HepG2 (cell line): Measurements from ENCODE around the gene SPG7. TPM values are rescaled to one million over a fixed set of nuclear protein-coding genes. Genes with fewer than 3 reads are reported as not detected.

ENCODE experiments used
- AKAP8 ChIP-seq: sonication (generic); formaldehyde crosslinking; IDR thresholded peaks from 2 replicates; pipeline ENCODE4 v1.5.1; 2020; ENCODE audit warnings: mild to moderate bottlenecking, missing genetic modification reagents
- ARNT ChIP-seq: fragments of 450-650 bp; IDR thresholded peaks from 2 replicates; pipeline ENCODE4 v1.6.1; 2017
- ATF7 ChIP-seq, 2 experiments: fragments of 450-650 bp in 1 of 2; sonication (generic) in 1 of 2; formaldehyde crosslinking in 1 of 2; IDR thresholded peaks; 2 replicates each; pipeline versions ENCODE4 v1.4.0 to v1.6.1; 2016 to 2020; ENCODE audit warnings: antibody characterized with exemption in 1 of 2, mild to moderate bottlenecking in 1 of 2, missing genetic modification reagents in 1 of 2
- BRF2 ChIP-seq: sonication (generic); formaldehyde crosslinking; IDR thresholded peaks from 2 replicates; pipeline ENCODE4 v1.8.1; 2022; ENCODE audit warnings: mild to moderate bottlenecking, missing genetic modification reagents
- CCDC6 ChIP-seq: sonication (generic); formaldehyde crosslinking; IDR thresholded peaks from 2 replicates; pipeline ENCODE4 v1.8.1; 2022; ENCODE audit warnings: mild to moderate bottlenecking, missing genetic modification reagents, moderate library complexity
- CHCHD3 ChIP-seq: sonication (generic); formaldehyde crosslinking; IDR thresholded peaks from 2 replicates; pipeline ENCODE4 v1.8.0; 2022; ENCODE audit warnings: mild to moderate bottlenecking, missing genetic modification reagents, moderate library complexity
- ETV5 ChIP-seq: IDR thresholded peaks from 2 replicates; pipeline ENCODE4 v1.6.1; 2018; ENCODE audit warnings: missing biosample characterization, missing genetic modification reagents, inconsistent platforms, borderline replicate concordance
- HCFC1 ChIP-seq: fragments of 150-350 bp; IDR thresholded peaks from 2 replicates; pipeline ENCODE4 v1.6.1; 2014; ENCODE audit warnings: low read depth, low read length
- HNRNPL ChIP-seq: fragments of 200-400 bp; formaldehyde crosslinking; IDR thresholded peaks from 2 replicates; pipeline ENCODE4 v1.6.1; 2017; ENCODE audit warnings: mild to moderate bottlenecking, low read depth, low read length
- KLF13 ChIP-seq: sonication (generic); formaldehyde crosslinking; IDR thresholded peaks from 2 replicates; pipeline ENCODE4 v1.4.0; 2020; ENCODE audit warnings: mild to moderate bottlenecking, missing genetic modification reagents
- MBD4 ChIP-seq: IDR thresholded peaks from 2 replicates; pipeline ENCODE4 v1.6.1; 2012; ENCODE audit warnings: low read length, inconsistent platforms, borderline replicate concordance
- MIXL1 ChIP-seq: IDR thresholded peaks from 2 replicates; pipeline ENCODE4 v1.6.1; 2016
- NFKBIZ ChIP-seq: IDR thresholded peaks from 2 replicates; pipeline ENCODE4 v1.6.1; 2018; ENCODE audit warnings: missing genetic modification reagents, missing compliant biosample characterization
- RBM22 ChIP-seq: fragments of 200-400 bp; formaldehyde crosslinking; optimal IDR thresholded peaks from 2 replicates; pipeline ENCODE3; 2017; ENCODE audit warnings: mild to moderate bottlenecking, low read length, moderate library complexity
- SIX1 ChIP-seq: sonication (generic); formaldehyde crosslinking; IDR thresholded peaks from 2 replicates; pipeline ENCODE4 v1.4.0; 2020; ENCODE audit warnings: missing genetic modification reagents, borderline replicate concordance
- SMAD1 ChIP-seq: sonication (generic); formaldehyde crosslinking; IDR thresholded peaks from 2 replicates; pipeline ENCODE4 v1.4.0; 2020; ENCODE audit warnings: missing genetic modification reagents, low read depth, mild to moderate bottlenecking, borderline replicate concordance
- SNAPC2 ChIP-seq: sonication (generic); formaldehyde crosslinking; IDR thresholded peaks from 2 replicates; pipeline ENCODE4 v1.8.1; 2022; ENCODE audit warnings: mild to moderate bottlenecking, missing genetic modification reagents
- ZFP82 ChIP-seq: sonication (generic); formaldehyde crosslinking; IDR thresholded peaks from 2 replicates; pipeline ENCODE4 v1.5.1; 2020; ENCODE audit warnings: mild to moderate bottlenecking, missing genetic modification reagents, borderline replicate concordance
- ZNF235 ChIP-seq: sonication (generic); formaldehyde crosslinking; IDR thresholded peaks from 2 replicates; pipeline ENCODE4 v1.8.1; 2023; ENCODE audit warnings: mild to moderate bottlenecking, missing genetic modification reagents, borderline replicate concordance
- ZNF574 ChIP-seq: sonication (generic); formaldehyde crosslinking; IDR thresholded peaks from 2 replicates; pipeline ENCODE4 v1.4.0; 2020; ENCODE audit warnings: missing genetic modification reagents
- ZNF672 ChIP-seq: sonication (generic); formaldehyde crosslinking; IDR thresholded peaks from 2 replicates; pipeline ENCODE4 v1.8.1; 2022; ENCODE audit warnings: missing genetic modification reagents
- ZNF713 ChIP-seq: sonication (generic); formaldehyde crosslinking; IDR thresholded peaks from 2 replicates; pipeline ENCODE4 v1.4.0; 2020; ENCODE audit warnings: mild to moderate bottlenecking, missing genetic modification reagents
- ZNF781 ChIP-seq: sonication (generic); formaldehyde crosslinking; IDR thresholded peaks from 2 replicates; pipeline ENCODE4 v1.5.1; 2020; ENCODE audit warnings: borderline replicate concordance, mild to moderate bottlenecking, missing genetic modification reagents; ENCODE audit errors: not compliant biosample characterization
- polyA plus RNA-seq, 8 experiments: library from polyadenylated mRNA; depleted of rRNA in 3 of 8; stranded (reverse) in 7 of 8; unstranded in 1 of 8; fragments of >200 nt; fragmentation: Illumina TruSeq in 4 of 8; extraction: Trizol in 4 of 8; gene quantifications; 2 replicates each; pipeline versions ENCODE4 v1.2.1 to v1.2.3, GENCODE V29; 2011 to 2016; ENCODE audit warnings: low read depth in 4 of 8, missing spikeins in 1 of 8, mixed read lengths in 1 of 8; ENCODE audit not compliant: insufficient read depth in 1 of 8
- total RNA-seq, 5 experiments: library from RNA; depleted of rRNA; stranded (reverse); fragments of >200 nt; fragmentation: Illumina TruSeq; extraction: Trizol; gene quantifications; 2 replicates each; pipeline ENCODE4 v1.2.3, GENCODE V29; 2016; ENCODE audit warnings: low read depth in 1 of 5
- TF ChIP-seq, protein P1 (sequence below): sonication (generic); formaldehyde crosslinking; IDR thresholded peaks from 2 replicates; pipeline ENCODE4 v1.5.1; 2020; ENCODE audit warnings: missing genetic modification reagents, mild to moderate bottlenecking, borderline replicate concordance

The SPG7 gene
- total and polyA plus RNA-seq, 2 of the 13 experiments (the other 11 are each of a cell fraction or from before 2014, with no cell fraction given) = 66.0 to 136 TPM

- TF ChIP-seq ZNF672 (no peak), HCFC1 (peak; percentile 47; the same call in 1 of the 2 replicates), KLF13 (CRISPR knock-in tag) (peak; percentile 85; the same call in 1 of the 2 replicates), ETV5 (peak; percentile 78), MBD4 (no peak), ZNF781 (CRISPR knock-in tag) (peak; percentile 84), ZNF574 (CRISPR knock-in tag) (peak; percentile 91), SIX1 (CRISPR knock-in tag) (peak; percentile 30), ZFP82 (CRISPR knock-in tag) (peak; percentile 94), SNAPC2 (no peak; the same call in 1 of the 2 replicates), CHCHD3 (CRISPR knock-in tag) (no peak; the same call in 1 of the 2 replicates), MIXL1 (CRISPR knock-in tag) (peak; percentile 91), AKAP8 (CRISPR knock-in tag) (peak; percentile 41; the same call in 1 of the 2 replicates), CCDC6 (CRISPR knock-in tag) (peak; percentile 98), ARNT (no peak), BRF2 (CRISPR knock-in tag) (peak; percentile 85), ZNF713 (CRISPR knock-in tag) (0 out of 2 replicates have a peak, but pooled peaks have one; percentile 44), RBM22 (peak; percentile 73), SMAD1 (CRISPR knock-in tag) (peak; percentile 94), HNRNPL (peak; percentile 89), ATF7 (IDR thresholded peaks at IDR 0.05) (no peak), ATF7 (CRISPR knock-in tag; IDR thresholded peaks at IDR 0.05) (0 out of 2 replicates have a peak, but pooled peaks have one; percentile 59), ZNF235 (CRISPR knock-in tag) (peak; percentile 94), NFKBIZ (CRISPR knock-in tag) (peak; percentile 81)
- TF ChIP-seq, protein P1, sequence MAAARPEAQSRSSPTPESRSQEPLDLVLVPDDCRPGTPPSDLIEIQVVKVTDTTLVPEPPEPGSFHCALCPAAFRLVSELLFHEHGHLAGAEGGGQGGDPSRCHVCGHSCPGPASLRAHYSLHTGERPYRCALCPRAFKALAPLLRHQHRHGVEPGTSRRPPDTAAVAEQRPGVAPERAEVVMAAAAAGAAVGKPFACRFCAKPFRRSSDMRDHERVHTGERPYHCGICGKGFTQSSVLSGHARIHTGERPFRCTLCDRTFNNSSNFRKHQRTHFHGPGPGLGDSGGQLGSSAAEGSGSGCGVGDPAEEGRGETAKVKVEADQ (CRISPR knock-in tag) = peak; percentile 83; the same call in 1 of the 2 replicates
These were observed 52.4 kb downstream of the SPG7 start, which contains the start of gene RPL13 (continued) for GRCh38 chr16:89560378-89561141.
